Astrocyte (in vitro differentiated cells and primary cell): ENCODE results near the gene NUMB. TPM values are rescaled to one million over a fixed set of nuclear protein-coding genes. Genes with fewer than 3 reads are reported as not detected.

Source experiments
- DNase-seq: peaks from one replicate; pipeline ENCODE4 v3.0.0-alpha.2; 2010; ENCODE audit warnings: low read depth
- FAIRE-seq: peaks from 2 replicates; lab custom pipeline; 2011; peaks lifted over from hg19 to GRCh38; lab: Jason Lieb, UNC
- H2AFZ ChIP-seq: 2 replicates; pipeline ENCODE4 v1.6.0; 2012; ENCODE audit warnings: low read depth, low read length, inconsistent platforms
- H3K27ac ChIP-seq: 2 replicates; pipeline ENCODE4 v1.5.1; 2011; ENCODE audit warnings: low read depth, low read length, inconsistent platforms
- H3K27me3 ChIP-seq: 2 replicates; pipeline ENCODE4 v1.6.0; 2011; ENCODE audit warnings: low read length, inconsistent platforms; ENCODE audit not compliant: insufficient read depth
- H3K36me3 ChIP-seq: 2 replicates; pipeline ENCODE4 v1.5.1; 2011; ENCODE audit warnings: low read length, inconsistent platforms; ENCODE audit not compliant: insufficient read depth
- H3K4me1 ChIP-seq: 2 replicates; pipeline ENCODE4 v1.5.1; 2011; ENCODE audit warnings: low read length, inconsistent platforms; ENCODE audit not compliant: insufficient read depth
- H3K4me2 ChIP-seq: 2 replicates; pipeline ENCODE4 v1.6.0; 2012; ENCODE audit warnings: low read length, inconsistent platforms
- H3K4me3 ChIP-seq: 2 replicates; pipeline ENCODE4 v1.5.1; 2011; ENCODE audit warnings: low read depth, mild to moderate bottlenecking, low read length, inconsistent platforms; ENCODE audit not compliant: insufficient read depth
- H3K79me2 ChIP-seq: 2 replicates; pipeline ENCODE4 v1.6.0; 2012; ENCODE audit warnings: mild to moderate bottlenecking, low read length, inconsistent platforms; ENCODE audit not compliant: insufficient read depth
- H3K9ac ChIP-seq: 2 replicates; pipeline ENCODE4 v1.6.0; 2012; ENCODE audit warnings: mild to moderate bottlenecking, low read length, inconsistent platforms
- H3K9me3 ChIP-seq: 2 replicates; pipeline ENCODE4 v1.5.1; 2012; ENCODE audit warnings: low read depth, mild to moderate bottlenecking, low read length, inconsistent platforms; ENCODE audit not compliant: insufficient read depth
- H4K20me1 ChIP-seq: 2 replicates; pipeline ENCODE4 v1.6.0; 2012; ENCODE audit warnings: low read length, inconsistent platforms; ENCODE audit not compliant: insufficient read depth
- H3K27ac Mint-ChIP-seq: one replicate; pipeline ENCODE4 v1.8.0; 2021; ENCODE audit warnings: mild to moderate bottlenecking, mixed read lengths; ENCODE audit not compliant: unreplicated experiment
- H3K27me3 Mint-ChIP-seq: one replicate; pipeline ENCODE4 v1.8.0; 2021; ENCODE audit warnings: low read depth, mixed read lengths; ENCODE audit not compliant: unreplicated experiment
- H3K36me3 Mint-ChIP-seq: one replicate; pipeline ENCODE4 v1.8.0; 2021; ENCODE audit warnings: low read depth, mixed read lengths; ENCODE audit not compliant: unreplicated experiment
- H3K4me1 Mint-ChIP-seq: one replicate; pipeline ENCODE4 v1.8.0; 2021; ENCODE audit warnings: low read depth, mixed read lengths; ENCODE audit not compliant: unreplicated experiment
- H3K4me3 Mint-ChIP-seq: one replicate; pipeline ENCODE4 v1.8.0; 2021; ENCODE audit warnings: mild to moderate bottlenecking, moderate library complexity, mixed read lengths; ENCODE audit not compliant: unreplicated experiment
- H3K9me3 Mint-ChIP-seq: one replicate; pipeline ENCODE4 v1.8.0; 2021; ENCODE audit warnings: mild to moderate bottlenecking, mixed read lengths; ENCODE audit not compliant: unreplicated experiment
- CTCF ChIP-seq: IDR thresholded peaks from 2 replicates; pipeline ENCODE4 v1.5.1; 2011; ENCODE audit warnings: low read depth, mild to moderate bottlenecking, inconsistent platforms, low read length, moderate library complexity; ENCODE audit not compliant: insufficient read depth
- EZH2 ChIP-seq: IDR thresholded peaks from 2 replicates; pipeline ENCODE4 v1.6.1; 2012; ENCODE audit warnings: mild to moderate bottlenecking, low read length, inconsistent platforms; ENCODE audit not compliant: insufficient read depth
- total RNA-seq: library from RNA; stranded (reverse); gene quantifications from 2 replicates; pipeline ENCODE4 v1.2.1, GENCODE V29; 2021

NUMB gene
- total RNA-seq, 1 donor from 2014 or later: 93.9 TPM

DNA sequence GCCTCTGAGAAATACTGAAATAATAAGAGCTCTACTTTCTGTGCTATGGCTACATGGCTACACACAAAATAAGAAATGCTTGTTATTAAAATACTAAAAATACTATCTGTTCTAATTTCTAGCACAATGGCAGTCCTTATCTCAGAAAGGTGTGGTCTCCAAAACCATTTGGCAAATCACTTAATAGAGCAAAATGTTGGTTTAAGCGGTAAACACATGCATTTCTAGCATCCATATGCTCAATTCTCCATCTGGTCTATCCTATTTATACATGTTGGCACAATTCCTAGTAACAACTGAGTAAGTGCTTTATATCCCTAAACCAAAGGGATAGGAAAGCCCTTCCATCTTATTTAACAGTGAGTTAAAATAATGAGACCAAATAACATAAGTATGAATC, 114.0 kb downstream of the NUMB start:
- H3K27ac Mint-ChIP-seq: no peak overlapping the region
- Histone ChIP-seq H3K9ac (no peak overlapping the region), H4K20me1 (peaks cover 58% of the 10 kb centered on the region), H3K27me3 (no peaks in the 10 kb centered on the region), H3K4me1 (no peaks in the 10 kb centered on the region), H3K4me3 (no peak overlapping the region), H2AFZ (no peak overlapping the region), H3K79me2 (peaks cover 13% of the 10 kb centered on the region), H3K36me3 (no peaks in the 10 kb centered on the region), H3K9me3 (no peaks in the 10 kb centered on the region), H3K27ac (no peak overlapping the region), H3K4me2 (no peak overlapping the region)
- FAIRE-seq: no peak
- H3K9me3 Mint-ChIP-seq: no peaks in the 10 kb centered on the region
- H3K4me1 Mint-ChIP-seq: no peaks in the 10 kb centered on the region
- peaks cover 4% of the 10 kb centered on the region for H3K36me3 Mint-ChIP-seq
- H3K4me3 Mint-ChIP-seq: no peak overlapping the region
- H3K27me3 Mint-ChIP-seq: no peaks in the 10 kb centered on the region
- DNase-seq: no peak
- no peak for TF ChIP-seq CTCF
- TF ChIP-seq EZH2: no peak

- H3K4me3 Mint-ChIP-seq: no peak overlapping the region
- H3K4me2 ChIP-seq: no peak overlapping the region
- no peaks in the 10 kb centered on the region for H3K4me1 Mint-ChIP-seq
- peaks cover 52% of the 10 kb centered on the region for H4K20me1 ChIP-seq
- no peaks in the 10 kb centered on the region for H3K36me3 ChIP-seq
- DNase-seq (no peak), FAIRE-seq (no peak)
- peaks cover 18% of the 10 kb centered on the region for H3K79me2 ChIP-seq
- TF ChIP-seq EZH2 (no peak), CTCF (no peak)
- no peaks in the 10 kb centered on the region for H3K4me1 ChIP-seq
- H3K27ac ChIP-seq: no peak overlapping the region
- no peaks in the 10 kb centered on the region for H3K27me3 Mint-ChIP-seq
- H3K36me3 Mint-ChIP-seq: peaks cover 2% of the 10 kb centered on the region
- H3K27me3 ChIP-seq: no peaks in the 10 kb centered on the region
- H3K9me3 ChIP-seq: no peaks in the 10 kb centered on the region
- no peaks in the 10 kb centered on the region for H3K9me3 Mint-ChIP-seq
- no peak overlapping the region for H3K9ac ChIP-seq
- H3K4me3 ChIP-seq: no peak overlapping the region
- no peak overlapping the region for H2AFZ ChIP-seq
- H3K27ac Mint-ChIP-seq: no peak overlapping the region
Measured at GRCh38 chr14:73342670-73343069, 115.7 kb downstream of the NUMB start.

- Histone ChIP-seq H3K27ac (no peak overlapping the region), H2AFZ (no peak overlapping the region), H3K4me2 (no peak overlapping the region), H3K9me3 (no peaks in the 10 kb centered on the region), H3K27me3 (no peaks in the 10 kb centered on the region), H3K36me3 (no peaks in the 10 kb centered on the region), H3K4me3 (no peak overlapping the region), H3K79me2 (peaks cover 15% of the 10 kb centered on the region), H3K9ac (no peak overlapping the region), H4K20me1 (peaks cover 47% of the 10 kb centered on the region), H3K4me1 (no peaks in the 10 kb centered on the region)
- Mint-ChIP-seq H3K27me3 (no peaks in the 10 kb centered on the region), H3K4me3 (no peak overlapping the region), H3K9me3 (no peaks in the 10 kb centered on the region), H3K4me1 (no peaks in the 10 kb centered on the region), H3K36me3 (peaks cover 2% of the 10 kb centered on the region), H3K27ac (no peak overlapping the region)
- no peak for TF ChIP-seq CTCF
- TF ChIP-seq EZH2: no peak
- DNase-seq (no peak), FAIRE-seq (no peak)
Measured at GRCh38 chr14:73339846-73340595, 118.3 kb downstream of the NUMB start.
